ENCODE measurements around the gene UPF2. TPM values are rescaled to one million over a fixed set of nuclear protein-coding genes. Genes with fewer than 3 reads are reported as not detected.

The UPF2 gene
- total RNA-seq, 6 experiments from 2014 or later = 18.3 to 24.1 (median 22.0) TPM

DNA sequence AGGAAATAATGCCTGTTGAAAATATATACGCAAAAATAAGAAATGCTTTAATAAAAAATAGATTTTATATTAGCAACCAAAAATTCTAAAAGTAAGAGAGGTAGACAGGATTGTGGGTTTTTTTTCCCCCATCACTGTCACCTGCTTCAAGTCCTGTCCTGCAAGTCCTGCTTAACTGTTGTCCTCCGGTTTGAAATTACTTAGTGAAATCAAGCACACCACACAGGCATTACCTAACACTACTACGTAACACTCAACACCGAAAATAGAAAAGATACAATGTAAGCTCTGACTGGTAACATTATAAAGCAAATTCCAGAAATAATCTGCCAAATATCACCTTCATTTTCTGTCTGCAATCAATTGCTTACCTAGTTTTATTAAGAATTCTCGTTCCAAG is 90.9 kb downstream of the UPF2 start:
- DNase-seq = no peak
- Mint-ChIP-seq H3K27me3 (ENCODE audit: insufficient read depth) (no peaks in the 10 kb centered on the region; the same call in 1 of the 2 replicates), H3K4me1 (ENCODE audit: low read depth) (no peaks in the 10 kb centered on the region), H3K9me3 (no peaks in the 10 kb centered on the region), H3K27ac (no peak overlapping the region), H3K4me3 (no peak overlapping the region), H3K36me3 (ENCODE audit: low read depth) (peaks cover 19% of the 10 kb centered on the region; the same call in 1 of the 2 replicates)
- no peak for TF ChIP-seq CTCF (IDR thresholded peaks at IDR 0.05)

GRCh38 chr10:11950325-11951018 is 92.1 kb downstream of the UPF2 start:
- peaks cover 18% of the 10 kb centered on the region; the same call in 1 of the 2 replicates for H3K36me3 Mint-ChIP-seq (ENCODE audit: low read depth)
- no peaks in the 10 kb centered on the region; the same call in 1 of the 2 replicates for H3K27me3 Mint-ChIP-seq (ENCODE audit: insufficient read depth)
- H3K4me1 Mint-ChIP-seq (ENCODE audit: low read depth) = no peaks in the 10 kb centered on the region
- H3K9me3 Mint-ChIP-seq = no peaks in the 10 kb centered on the region
- H3K4me3 Mint-ChIP-seq = no peak overlapping the region
- H3K27ac Mint-ChIP-seq = no peak overlapping the region
- TF ChIP-seq CTCF (IDR thresholded peaks at IDR 0.05) = no peak
- DNase-seq = no peak

GRCh38 chr10:11949152-11949551 is 93.5 kb downstream of the UPF2 start:
- Mint-ChIP-seq H3K27me3 (ENCODE audit: insufficient read depth) (no peaks in the 10 kb centered on the region), H3K27ac (no peak overlapping the region), H3K4me3 (no peak overlapping the region), H3K4me1 (ENCODE audit: low read depth) (no peaks in the 10 kb centered on the region), H3K36me3 (ENCODE audit: low read depth) (peaks cover 22% of the 10 kb centered on the region), H3K9me3 (no peaks in the 10 kb centered on the region)
- DNase-seq = no peak
- no peak for TF ChIP-seq CTCF (IDR thresholded peaks at IDR 0.05)

DNA sequence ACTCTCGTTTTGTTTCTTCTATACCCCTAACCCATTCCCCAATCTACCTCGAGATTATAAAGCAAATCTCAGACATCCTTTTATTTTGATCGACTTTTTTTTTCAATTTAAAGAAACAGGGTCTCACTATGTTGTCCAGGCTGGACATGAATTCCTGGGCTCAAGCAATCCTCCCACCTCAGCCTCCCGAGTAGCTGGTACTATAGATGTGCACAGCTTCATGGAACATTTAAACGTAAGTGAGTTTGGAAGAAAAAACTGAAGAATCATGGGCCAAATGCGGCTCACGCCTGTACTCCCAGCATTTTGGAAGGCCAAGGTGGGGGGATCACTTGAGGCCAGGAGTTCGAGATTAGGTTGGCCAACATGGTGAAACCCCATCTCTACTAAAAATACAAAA is 96.0 kb downstream of the UPF2 start:
- H3K27me3 Mint-ChIP-seq (ENCODE audit: insufficient read depth) = no peaks in the 10 kb centered on the region; the same call in 1 of the 2 replicates
- no peak for DNase-seq
- no peaks in the 10 kb centered on the region for H3K4me1 Mint-ChIP-seq (ENCODE audit: low read depth)
- no peak overlapping the region for H3K27ac Mint-ChIP-seq
- H3K9me3 Mint-ChIP-seq = no peaks in the 10 kb centered on the region
- peaks cover 22% of the 10 kb centered on the region for H3K36me3 Mint-ChIP-seq (ENCODE audit: low read depth)
- H3K4me3 Mint-ChIP-seq = no peak overlapping the region
- no peak for TF ChIP-seq CTCF (IDR thresholded peaks at IDR 0.05)

DNA sequence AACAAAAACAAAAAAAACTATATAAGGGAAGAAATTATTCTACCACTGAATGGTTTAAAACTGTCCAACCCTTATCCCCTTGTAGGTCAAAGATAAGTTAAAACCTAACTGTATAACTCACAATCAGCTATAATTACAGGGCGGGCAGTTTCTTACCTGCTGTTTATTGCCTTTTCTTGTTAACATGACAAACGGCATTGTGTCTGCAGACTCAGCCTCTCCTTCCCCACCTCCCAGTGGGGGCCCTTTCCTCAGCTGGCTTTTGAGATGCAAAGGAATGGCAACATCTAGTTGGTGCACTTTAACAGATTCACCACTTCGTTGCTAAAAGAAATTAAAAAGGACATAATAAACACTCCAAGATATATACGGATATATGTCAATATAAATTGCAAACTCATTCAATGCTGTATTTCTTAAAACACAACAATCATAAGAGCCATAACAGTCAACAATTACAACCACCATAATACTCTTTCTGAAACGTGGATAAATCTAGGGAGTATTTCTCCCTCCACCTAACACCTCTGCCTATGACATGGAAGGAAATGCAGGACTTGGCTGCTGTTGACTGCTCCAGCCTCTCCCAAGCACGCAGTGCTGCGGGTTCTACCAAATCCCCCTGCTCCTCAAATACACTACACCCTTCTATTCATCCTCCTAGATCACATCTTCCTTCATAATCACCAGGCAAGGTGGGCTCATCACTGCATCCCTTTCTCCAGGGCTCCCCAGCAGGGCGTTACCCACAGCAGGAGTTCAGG is 106.0 kb downstream of the UPF2 start:
- Mint-ChIP-seq H3K36me3 (ENCODE audit: low read depth) (peaks cover 8% of the 10 kb centered on the region), H3K9me3 (no peaks in the 10 kb centered on the region), H3K27me3 (ENCODE audit: insufficient read depth) (no peaks in the 10 kb centered on the region), H3K4me1 (ENCODE audit: low read depth) (no peaks in the 10 kb centered on the region; the same call in 1 of the 2 replicates), H3K27ac (no peak overlapping the region), H3K4me3 (no peak overlapping the region)
- TF ChIP-seq CTCF (IDR thresholded peaks at IDR 0.05) = no peak
- no peak for DNase-seq
